GM12878 (cell line): ENCODE results near the gene CACNA1D. TPM values are rescaled to one million over a fixed set of nuclear protein-coding genes. Genes with fewer than 3 reads are reported as not detected.

ENCODE experiments used
- BACH1 ChIP-seq: fragments of 450-650 bp; IDR thresholded peaks from 2 replicates; pipeline ENCODE4 v1.6.1; 2017; ENCODE audit warnings: mild to moderate bottlenecking, borderline replicate concordance
- CHD2 ChIP-seq: IDR thresholded peaks from 2 replicates; pipeline ENCODE4 v1.6.1; 2011; ENCODE audit warnings: low read depth, low read length, improper control_type of control experiment, borderline replicate concordance
- CHD4 ChIP-seq: fragments of 200-600 bp; sonication (generic); IDR thresholded peaks from 2 replicates; pipeline ENCODE4 v1.6.1; 2016; ENCODE audit warnings: mild to moderate bottlenecking
- CREB1 ChIP-seq: IDR thresholded peaks from 2 replicates; pipeline ENCODE4 v1.6.1; 2012; ENCODE audit warnings: low read depth, mild to moderate bottlenecking, inconsistent platforms
- CTCF ChIP-seq, 3 experiments: IDR thresholded peaks in 2 of 3; conservative IDR thresholded peaks in 1 of 3; 2 replicates each; pipeline ENCODE4 v1.5.1; 2011; ENCODE audit warnings: low read depth in 3 of 3, low read length in 3 of 3, mild to moderate bottlenecking in 3 of 3, control low read depth in 2 of 3, moderate library complexity in 2 of 3, inconsistent platforms in 1 of 3, mixed read lengths in 1 of 3; ENCODE audit not compliant: control insufficient read depth in 2 of 3, insufficient read depth in 1 of 3; ENCODE audit errors: extremely low read depth in 1 of 3
- HCFC1 ChIP-seq: fragments of 150-350 bp; IDR thresholded peaks from 2 replicates; pipeline ENCODE4 v1.6.1; 2014; ENCODE audit warnings: low read length
- KAT2A ChIP-seq: conservative IDR thresholded peaks from 2 replicates; pipeline ENCODE4 v1.6.1; 2011; ENCODE audit warnings: low read depth, low read length; ENCODE audit not compliant: control insufficient read depth
- MEF2B ChIP-seq: fragments of 450-650 bp; IDR thresholded peaks from 2 replicates; pipeline ENCODE4 v1.6.1; 2018; ENCODE audit warnings: mild to moderate bottlenecking, moderate library complexity; ENCODE audit not compliant: partially characterized antibody, poor library complexity, severe bottlenecking
- NFXL1 ChIP-seq: fragments of 450-650 bp; IDR thresholded peaks from 2 replicates; pipeline ENCODE4 v1.6.1; 2017; ENCODE audit warnings: antibody characterized with exemption, mild to moderate bottlenecking, borderline replicate concordance
- NFYA ChIP-seq: IDR thresholded peaks from 2 replicates; pipeline ENCODE4 v1.6.1; 2011; ENCODE audit warnings: low read depth, mild to moderate bottlenecking, low read length, improper control_type of control experiment, borderline replicate concordance
- NKRF ChIP-seq: fragments of 450-650 bp; conservative IDR thresholded peaks from 2 replicates; pipeline ENCODE4 v1.6.1; 2017; ENCODE audit warnings: mild to moderate bottlenecking, moderate library complexity
- NR2C1 ChIP-seq: fragments of 450-650 bp; IDR thresholded peaks from 2 replicates; pipeline ENCODE4 v1.6.1; 2017; ENCODE audit warnings: antibody characterized with exemption, mild to moderate bottlenecking, moderate library complexity
- POLR2AphosphoS5 ChIP-seq: IDR thresholded peaks from 2 replicates; pipeline ENCODE4 v1.6.1; 2011; ENCODE audit warnings: mild to moderate bottlenecking, low read length, inconsistent platforms
- SREBF1 ChIP-seq: IDR thresholded peaks from 2 replicates; pipeline ENCODE4 v1.6.1; 2012; ENCODE audit warnings: mild to moderate bottlenecking, low read length
- TAF1 ChIP-seq: IDR thresholded peaks from 2 replicates; pipeline ENCODE4 v1.6.1; 2011; ENCODE audit warnings: mild to moderate bottlenecking, low read depth, low read length, borderline replicate concordance
- TCF12 ChIP-seq: IDR thresholded peaks from 2 replicates; pipeline ENCODE4 v1.6.1; 2011; ENCODE audit warnings: low read depth, mild to moderate bottlenecking, low read length
- YY1 ChIP-seq: IDR thresholded peaks from 2 replicates; pipeline ENCODE4 v1.6.1; 2011; ENCODE audit warnings: low read depth, mild to moderate bottlenecking, low read length
- ZNF217 ChIP-seq: fragments of 450-650 bp; IDR thresholded peaks from 2 replicates; pipeline ENCODE4 v1.6.1; 2017; ENCODE audit warnings: antibody characterized with exemption, mild to moderate bottlenecking
- ZNF384 ChIP-seq: IDR thresholded peaks from 2 replicates; pipeline ENCODE4 v1.6.1; 2012; ENCODE audit warnings: low read depth, mild to moderate bottlenecking, low read length, improper control_type of control experiment, borderline replicate concordance
- polyA plus RNA-seq, 11 experiments: library from polyadenylated mRNA; depleted of rRNA in 4 of 11; unstranded in 6 of 11; stranded (reverse) in 5 of 11; fragments of >200 nt; fragmentation: Nextera tagmentation in 4 of 11; fragmentation: Illumina TruSeq in 1 of 11; extraction: Ambion mirVana in 4 of 11; extraction: Trizol in 1 of 11; gene quantifications; 1 replicate in 1 of 11; 2 replicates in 10 of 11; pipeline versions ENCODE4 v1.2.1 to v1.2.3, GENCODE V29; 2011 to 2016; ENCODE audit warnings: inconsistent platforms in 2 of 11, missing spikeins in 2 of 11, low read depth in 1 of 11
- total RNA-seq, 4 experiments: library from RNA; depleted of rRNA in 3 of 4; stranded (reverse); fragments of >200 nt in 3 of 4; fragmentation: Illumina TruSeq in 1 of 4; extraction: Trizol in 1 of 4; gene quantifications; 2 replicates each; pipeline versions ENCODE4 v1.2.1 to v1.2.3, GENCODE V29; 2013 to 2021
- TF ChIP-seq, protein P1 (sequence below): fragments of 450-650 bp; IDR thresholded peaks from 2 replicates; pipeline ENCODE4 v1.6.1; 2018; ENCODE audit warnings: borderline replicate concordance, mild to moderate bottlenecking; ENCODE audit not compliant: partially characterized antibody
- TF ChIP-seq, protein P2 (sequence below): fragments of 450-650 bp; IDR thresholded peaks from 2 replicates; pipeline ENCODE4 v1.6.1; 2018; ENCODE audit warnings: mild to moderate bottlenecking, low read depth, moderate library complexity; ENCODE audit not compliant: partially characterized antibody

CACNA1D gene
- total and polyA plus RNA-seq, 10 of the 15 experiments (the other 5 are each of a cell fraction or from before 2014, with no cell fraction given): 0.21 to 24.4 (median 1.6) TPM

DNA sequence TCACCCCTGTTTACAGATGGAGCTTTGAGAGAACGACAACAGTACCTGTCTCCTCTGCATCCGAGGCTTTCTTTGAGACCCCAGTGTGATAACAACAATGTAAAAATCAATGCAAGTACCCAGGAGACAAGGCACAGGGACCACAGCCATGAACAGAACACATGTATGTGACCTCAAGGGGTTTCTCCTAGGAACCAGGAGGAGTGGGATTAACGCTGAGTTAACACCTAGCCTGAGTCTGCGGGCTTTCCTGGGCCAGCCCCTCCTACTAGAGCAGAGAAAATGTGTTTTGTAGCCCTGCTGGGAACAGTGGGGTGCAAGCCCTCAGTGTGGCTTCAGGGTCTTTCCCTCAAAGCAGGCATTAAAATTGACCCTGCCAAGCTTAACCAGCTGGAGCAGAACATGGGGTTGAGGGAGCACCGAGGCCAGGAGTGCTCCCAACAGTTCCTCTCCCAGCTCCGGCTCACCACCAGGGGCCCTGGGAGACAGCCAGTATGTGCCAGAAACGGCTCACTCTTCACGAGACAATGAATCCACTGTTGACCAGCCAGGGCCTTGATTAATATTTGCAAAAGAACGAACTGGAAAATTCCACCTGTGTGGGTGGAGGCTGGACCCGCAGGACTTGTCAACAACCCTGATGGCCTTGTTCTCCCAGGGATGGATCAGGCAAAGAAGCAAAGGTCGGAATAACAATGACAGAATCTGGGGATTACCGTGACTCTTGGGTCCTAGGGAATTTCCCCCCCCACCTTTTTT lies 348.2 kb downstream of the CACNA1D start (continued):
- TF ChIP-seq NKRF (0 out of 2 replicates have a peak, but pooled peaks have one; percentile 9), TCF12 (no peak), NFXL1 (peak; percentile 99), POLR2AphosphoS5 (no peak), CHD2 (no peak), NFYA (no peak), MEF2B (peak; percentile 36), ZNF217 (no peak), KAT2A (no peak), ZNF384 (peak; percentile 79; the same call in 1 of the 2 replicates), CREB1 (no peak), HCFC1 (no peak), CTCF (IDR thresholded peaks at IDR 0.05 in 2 of 3, conservative IDR thresholded peaks at IDR 0.05 in 1 of 3; ENCODE audit: control insufficient read depth in 2 of 3, extremely low read depth in 1 of 3, insufficient read depth in 1 of 3, low read depth in 3 of 3, low read length in 3 of 3) (peak in 2 of 3 experiments; percentile 13 to 23; a peak in 2 of 6 replicates), BACH1 (no peak; the same call in 1 of the 2 replicates), CHD4 (no peak), YY1 (no peak), TAF1 (no peak), SREBF1 (no peak), NR2C1 (no peak)
- TF ChIP-seq, protein P1, sequence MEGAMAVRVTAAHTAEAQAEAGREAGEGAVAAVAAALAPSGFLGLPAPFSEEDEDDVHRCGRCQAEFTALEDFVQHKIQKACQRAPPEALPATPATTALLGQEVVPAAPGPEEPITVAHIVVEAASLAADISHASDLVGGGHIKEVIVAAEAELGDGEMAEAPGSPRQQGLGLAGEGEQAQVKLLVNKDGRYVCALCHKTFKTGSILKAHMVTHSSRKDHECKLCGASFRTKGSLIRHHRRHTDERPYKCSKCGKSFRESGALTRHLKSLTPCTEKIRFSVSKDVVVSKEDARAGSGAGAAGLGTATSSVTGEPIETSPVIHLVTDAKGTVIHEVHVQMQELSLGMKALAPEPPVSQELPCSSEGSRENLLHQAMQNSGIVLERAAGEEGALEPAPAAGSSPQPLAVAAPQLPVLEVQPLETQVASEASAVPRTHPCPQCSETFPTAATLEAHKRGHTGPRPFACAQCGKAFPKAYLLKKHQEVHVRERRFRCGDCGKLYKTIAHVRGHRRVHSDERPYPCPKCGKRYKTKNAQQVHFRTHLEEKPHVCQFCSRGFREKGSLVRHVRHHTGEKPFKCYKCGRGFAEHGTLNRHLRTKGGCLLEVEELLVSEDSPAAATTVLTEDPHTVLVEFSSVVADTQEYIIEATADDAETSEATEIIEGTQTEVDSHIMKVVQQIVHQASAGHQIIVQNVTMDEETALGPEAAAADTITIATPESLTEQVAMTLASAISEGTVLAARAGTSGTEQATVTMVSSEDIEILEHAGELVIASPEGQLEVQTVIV: no peak
- TF ChIP-seq, protein P2, sequence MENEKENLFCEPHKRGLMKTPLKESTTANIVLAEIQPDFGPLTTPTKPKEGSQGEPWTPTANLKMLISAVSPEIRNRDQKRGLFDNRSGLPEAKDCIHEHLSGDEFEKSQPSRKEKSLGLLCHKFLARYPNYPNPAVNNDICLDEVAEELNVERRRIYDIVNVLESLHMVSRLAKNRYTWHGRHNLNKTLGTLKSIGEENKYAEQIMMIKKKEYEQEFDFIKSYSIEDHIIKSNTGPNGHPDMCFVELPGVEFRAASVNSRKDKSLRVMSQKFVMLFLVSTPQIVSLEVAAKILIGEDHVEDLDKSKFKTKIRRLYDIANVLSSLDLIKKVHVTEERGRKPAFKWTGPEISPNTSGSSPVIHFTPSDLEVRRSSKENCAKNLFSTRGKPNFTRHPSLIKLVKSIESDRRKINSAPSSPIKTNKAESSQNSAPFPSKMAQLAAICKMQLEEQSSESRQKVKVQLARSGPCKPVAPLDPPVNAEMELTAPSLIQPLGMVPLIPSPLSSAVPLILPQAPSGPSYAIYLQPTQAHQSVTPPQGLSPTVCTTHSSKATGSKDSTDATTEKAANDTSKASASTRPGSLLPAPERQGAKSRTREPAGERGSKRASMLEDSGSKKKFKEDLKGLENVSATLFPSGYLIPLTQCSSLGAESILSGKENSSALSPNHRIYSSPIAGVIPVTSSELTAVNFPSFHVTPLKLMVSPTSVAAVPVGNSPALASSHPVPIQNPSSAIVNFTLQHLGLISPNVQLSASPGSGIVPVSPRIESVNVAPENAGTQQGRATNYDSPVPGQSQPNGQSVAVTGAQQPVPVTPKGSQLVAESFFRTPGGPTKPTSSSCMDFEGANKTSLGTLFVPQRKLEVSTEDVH: no peak
